ENCODE data around the gene MYL3. TPM values are rescaled to one million over a fixed set of nuclear protein-coding genes. Genes with fewer than 3 reads are reported as not detected.

The MYL3 gene
- total and polyA plus RNA-seq, 9 donors: 0.63 to 10.8 (median 4.2) TPM

DNA sequence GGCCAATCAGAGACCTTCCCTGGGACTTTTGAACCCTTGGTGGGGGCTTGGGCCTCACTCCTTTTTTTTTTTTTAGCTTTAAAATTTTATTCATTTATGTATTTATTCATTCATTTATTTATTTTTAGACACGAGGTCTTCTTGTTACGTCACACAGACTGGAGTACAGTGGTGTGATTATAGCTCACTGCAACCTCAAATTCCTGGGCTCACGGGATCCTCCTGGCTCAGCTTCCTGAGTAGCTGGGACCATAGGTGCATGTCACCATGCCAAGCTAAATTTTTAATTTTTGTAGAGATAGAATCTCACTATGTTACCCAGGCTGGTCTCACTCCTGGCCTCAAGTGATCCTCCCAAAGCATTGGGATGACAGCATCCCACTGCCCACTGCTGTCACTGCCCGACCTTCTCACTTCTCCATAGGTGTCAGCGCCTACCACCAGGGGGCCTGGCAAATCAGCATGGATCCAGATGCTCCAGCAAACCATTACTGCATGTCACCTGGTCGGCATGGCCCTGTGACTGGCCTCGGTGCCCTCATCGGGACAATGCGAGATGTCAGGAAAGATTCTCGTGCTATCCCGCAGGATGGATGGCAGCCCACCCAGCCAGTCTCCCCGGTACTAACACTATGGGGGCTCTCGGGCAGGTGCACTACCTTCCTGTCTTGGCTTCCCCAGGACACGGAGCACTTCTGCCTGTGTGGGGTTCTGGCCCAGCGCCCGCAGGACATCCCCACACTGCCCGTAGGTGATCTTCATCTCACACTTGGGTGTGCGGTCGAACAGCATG lies 3.0 kb downstream of the MYL3 start:
- intact Hi-C loops (cut with DNase I): no loop called here
- Histone ChIP-seq H3K9me3 (no peaks in the 10 kb centered on the region), H3K36me3 (no peaks in the 10 kb centered on the region), H3K4me3 (no peak overlapping the region), H3K4me1 (ENCODE audit: insufficient read depth) (peaks cover 7% of the 10 kb centered on the region), H3K27me3 (no peaks in the 10 kb centered on the region), H3K27ac (no peak overlapping the region)
- DNase-seq: peak; percentile 7 to 37 (median 22)
- 86 to 89% (median 88%) methylated on average over 19 of the region's 19 CpGs for WGBS, 3 donors
- no peak for TF ChIP-seq POLR2A (IDR thresholded peaks at IDR 0.05)

DNA sequence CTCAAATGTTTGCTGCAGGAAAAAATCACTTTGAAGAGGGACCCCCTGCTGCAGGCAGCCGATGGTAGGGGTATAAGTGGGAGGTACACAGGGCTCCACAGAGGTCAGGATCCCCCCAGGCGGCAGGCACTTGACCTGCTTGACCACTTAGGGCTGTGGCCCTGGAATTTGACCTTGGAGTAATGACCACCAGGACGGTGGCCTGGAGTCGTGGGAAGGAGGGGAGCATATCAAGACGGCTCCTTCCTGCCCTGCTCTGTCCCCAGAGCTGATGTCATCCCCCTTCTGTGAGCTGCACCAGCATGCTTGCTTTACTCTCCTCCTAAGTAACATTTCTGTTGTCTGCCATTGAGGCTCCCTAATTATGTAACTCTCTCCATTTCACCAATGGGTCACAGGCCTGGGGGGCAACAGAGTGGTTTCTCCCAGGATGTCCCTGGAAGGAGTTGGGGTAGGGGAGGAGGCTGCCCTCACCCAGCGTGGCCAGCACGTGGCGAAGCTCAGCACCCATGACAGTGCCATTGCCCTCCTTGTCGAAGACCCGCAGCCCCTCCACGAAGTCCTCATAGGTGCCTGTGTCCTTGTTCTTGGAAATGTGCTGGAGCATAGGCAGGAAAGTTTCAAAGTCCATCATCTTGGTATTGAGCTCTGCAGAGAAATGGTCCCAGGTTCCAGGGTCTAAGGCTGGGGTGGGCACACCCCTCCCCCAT lies 4.1 kb downstream of the MYL3 start:
- no peaks in the 10 kb centered on the region for H3K36me3 ChIP-seq
- no peak overlapping the region for H3K4me3 ChIP-seq
- WGBS, 3 donors: 77 to 81% (median 78%) methylated on average over 11 of the region's 11 CpGs
- peak in 1 of 5 donors; percentile 6 for DNase-seq
- no peak for TF ChIP-seq POLR2A (IDR thresholded peaks at IDR 0.05)
- TF ChIP-seq EP300 (IDR thresholded peaks at IDR 0.05): no peak
- TF ChIP-seq, protein P1, sequence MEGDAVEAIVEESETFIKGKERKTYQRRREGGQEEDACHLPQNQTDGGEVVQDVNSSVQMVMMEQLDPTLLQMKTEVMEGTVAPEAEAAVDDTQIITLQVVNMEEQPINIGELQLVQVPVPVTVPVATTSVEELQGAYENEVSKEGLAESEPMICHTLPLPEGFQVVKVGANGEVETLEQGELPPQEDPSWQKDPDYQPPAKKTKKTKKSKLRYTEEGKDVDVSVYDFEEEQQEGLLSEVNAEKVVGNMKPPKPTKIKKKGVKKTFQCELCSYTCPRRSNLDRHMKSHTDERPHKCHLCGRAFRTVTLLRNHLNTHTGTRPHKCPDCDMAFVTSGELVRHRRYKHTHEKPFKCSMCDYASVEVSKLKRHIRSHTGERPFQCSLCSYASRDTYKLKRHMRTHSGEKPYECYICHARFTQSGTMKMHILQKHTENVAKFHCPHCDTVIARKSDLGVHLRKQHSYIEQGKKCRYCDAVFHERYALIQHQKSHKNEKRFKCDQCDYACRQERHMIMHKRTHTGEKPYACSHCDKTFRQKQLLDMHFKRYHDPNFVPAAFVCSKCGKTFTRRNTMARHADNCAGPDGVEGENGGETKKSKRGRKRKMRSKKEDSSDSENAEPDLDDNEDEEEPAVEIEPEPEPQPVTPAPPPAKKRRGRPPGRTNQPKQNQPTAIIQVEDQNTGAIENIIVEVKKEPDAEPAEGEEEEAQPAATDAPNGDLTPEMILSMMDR (IDR thresholded peaks at IDR 0.05): no peak
- H3K4me1 ChIP-seq (ENCODE audit: insufficient read depth): peaks cover 6% of the 10 kb centered on the region
- intact Hi-C loops (cut with DNase I): no loop called here
- H3K27me3 ChIP-seq: no peaks in the 10 kb centered on the region
- no peaks in the 10 kb centered on the region for H3K9me3 ChIP-seq
- no peak overlapping the region for H3K27ac ChIP-seq

DNA sequence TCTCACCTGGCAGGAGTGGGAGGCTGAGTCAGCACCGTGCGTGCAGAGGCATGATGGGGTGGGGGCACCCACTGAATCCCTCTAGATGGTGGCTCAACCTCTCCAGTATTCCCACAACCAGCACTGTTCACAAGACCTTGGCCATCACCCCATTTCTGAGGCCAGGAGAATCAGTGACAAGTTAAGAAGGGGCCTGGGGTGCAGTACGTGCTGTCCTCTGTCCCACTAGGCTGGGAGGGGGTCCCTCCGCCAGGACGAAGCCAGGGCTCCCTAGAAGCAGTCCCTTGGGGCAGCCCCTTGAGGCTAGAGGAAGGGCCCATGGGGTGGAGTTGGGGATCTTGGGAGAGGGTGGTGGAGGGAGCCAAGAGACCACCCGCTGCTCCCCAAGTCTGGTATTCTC lies 4.8 kb downstream of the MYL3 start:
- Histone ChIP-seq H3K9me3 (no peaks in the 10 kb centered on the region), H3K4me3 (no peak overlapping the region), H3K4me1 (ENCODE audit: insufficient read depth) (peaks cover 10% of the 10 kb centered on the region), H3K27ac (no peak overlapping the region), H3K36me3 (no peaks in the 10 kb centered on the region), H3K27me3 (no peaks in the 10 kb centered on the region)
- intact Hi-C loops (cut with DNase I): no loop called here
- DNase-seq: peak in 1 of 5 donors; percentile 8
- no peak for TF ChIP-seq EP300 (IDR thresholded peaks at IDR 0.05)
- 89 to 95% (median 92%) methylated on average over 6 of the region's 6 CpGs for WGBS, 3 donors

DNA sequence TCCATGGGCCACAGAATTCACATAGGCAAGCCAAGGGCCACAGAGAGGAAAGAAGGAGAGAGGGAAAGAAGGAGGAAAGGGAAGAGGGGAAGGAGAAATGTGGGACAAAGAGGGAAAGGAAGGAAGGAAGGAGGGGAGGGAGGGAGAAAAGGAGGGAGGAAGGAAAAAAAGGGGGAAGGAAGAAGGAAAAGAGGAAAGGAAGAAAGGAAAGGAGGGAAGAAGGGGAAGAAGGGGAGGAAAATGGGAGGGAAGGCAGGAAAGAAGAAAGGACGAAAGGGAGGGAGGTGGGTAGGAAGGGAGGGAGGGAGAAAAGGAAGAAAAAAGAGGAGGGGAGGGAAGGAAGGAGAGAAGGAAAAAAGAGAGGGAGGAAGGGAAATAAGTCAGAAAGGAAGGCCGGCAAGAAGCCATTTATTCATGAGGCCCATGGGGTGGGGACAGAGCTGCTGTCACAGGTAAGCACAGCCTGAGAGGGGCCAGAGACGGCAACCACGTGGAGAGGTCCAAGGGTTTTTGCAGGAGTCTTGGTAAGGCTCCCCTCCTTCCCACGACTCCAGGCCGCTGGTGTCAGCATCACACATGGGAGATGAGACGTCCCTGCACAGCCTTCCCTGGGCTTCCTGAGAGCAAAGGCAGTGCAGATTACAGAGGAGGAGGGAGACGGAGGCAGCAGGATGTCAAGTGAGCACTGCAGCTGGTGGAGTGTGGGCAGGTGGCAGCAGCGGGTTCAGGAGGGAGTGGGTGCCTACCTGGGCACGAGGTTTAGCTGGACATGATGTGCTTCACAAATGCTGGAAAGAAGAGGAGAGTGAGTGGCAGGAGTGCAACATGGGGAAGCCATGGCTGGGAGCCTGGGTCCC lies 5.5 kb downstream of the MYL3 start:
- no peak overlapping the region for H3K4me3 ChIP-seq
- peaks cover 10% of the 10 kb centered on the region for H3K4me1 ChIP-seq (ENCODE audit: insufficient read depth)
- no peaks in the 10 kb centered on the region for H3K9me3 ChIP-seq
- intact Hi-C loops (cut with DNase I): no loop called here
- H3K27me3 ChIP-seq: no peaks in the 10 kb centered on the region
- H3K27ac ChIP-seq: no peak overlapping the region
- H3K36me3 ChIP-seq: no peaks in the 10 kb centered on the region
- DNase-seq: peak in 2 of 5 donors; percentile 13 to 23
- TF ChIP-seq, protein P1 (IDR thresholded peaks at IDR 0.05): no peak
- TF ChIP-seq EP300 (IDR thresholded peaks at IDR 0.05) (no peak), POLR2A (IDR thresholded peaks at IDR 0.05) (no peak)
- 84 to 92% (median 88%) methylated on average over 10 of the region's 10 CpGs for WGBS, 3 donors
